Cardiac fibroblast (primary cell): Measurements from ENCODE around the gene REV3L.
"Not testable (repeated sequence)": the region's sequence is repeated elsewhere in the genome, so short reads cannot be mapped to it uniquely, and the experiment has no call there.

Source experiments
- DNase-seq, 2 donors: peaks; one replicate each; pipeline versions ENCODE4 v3.0.0 to v3.0.0-alpha.2; 2010; ENCODE audit warnings: low read depth in 2 of 2
- H3K4me3 ChIP-seq, 2 donors: replicated peaks in 1 of 2; 1 replicate in 1 of 2; 2 replicates in 1 of 2; pipeline ENCODE4 v1.5.1; 2011; ENCODE audit warnings: low read depth in 2 of 2, low read length in 2 of 2, mild to moderate bottlenecking in 2 of 2, moderate library complexity in 1 of 2
- CTCF ChIP-seq: IDR thresholded peaks from one replicate; pipeline ENCODE4 v1.5.1; 2011; ENCODE audit warnings: low read depth, mild to moderate bottlenecking, low read length, inconsistent platforms

Gene REV3L

GRCh38 chr6:111291336-111292259 lies 191.4 kb downstream of the REV3L start:
- no peak for TF ChIP-seq CTCF
- no peak overlapping the region for H3K4me3 ChIP-seq
- no peak for DNase-seq

GRCh38 chr6:111290689-111291335 lies 192.2 kb downstream of the REV3L start:
- peak; percentile 20 to 52 for DNase-seq
- not testable (repeated sequence) for H3K4me3 ChIP-seq

- not testable (repeated sequence) for DNase-seq, H3K4me3 ChIP-seq
Measured at GRCh38 chr6:111284356-111284755, 198.7 kb downstream of the REV3L start.

- no peak overlapping the region for H3K4me3 ChIP-seq
- no peak for TF ChIP-seq CTCF
- no peak for DNase-seq
Measured at GRCh38 chr6:111283707-111284106, 199.3 kb downstream of the REV3L start.

GRCh38 chr6:111282515-111282914 lies 200.5 kb downstream of the REV3L start:
- no peak for DNase-seq
- no peak overlapping the region for H3K4me3 ChIP-seq
- no peak for TF ChIP-seq CTCF

GRCh38 chr6:111280445-111280955 lies 202.5 kb downstream of the REV3L start:
- H3K4me3 ChIP-seq, result no peak overlapping the region
- no peak for TF ChIP-seq CTCF
- DNase-seq, result no peak

GRCh38 chr6:111278731-111279130 lies 204.3 kb downstream of the REV3L start:
- no peak for DNase-seq
- H3K4me3 ChIP-seq, result no peak overlapping the region
- TF ChIP-seq CTCF, result no peak
